Peyer's patch (tissue), 4 donors: ENCODE data around the gene VPS4B. TPM values are rescaled to one million over a fixed set of nuclear protein-coding genes. Genes with fewer than 3 reads are reported as not detected.

Experiments
- DNase-seq, 3 donors: peaks; one replicate each; pipeline ENCODE4 v3.0.0-alpha.2; 2017 to 2019
- H3K27ac ChIP-seq, 4 donors: fragments of 200-600 bp; sonication (generic); one replicate each; pipeline ENCODE4 v1.5.1; 2016 to 2019
- H3K27me3 ChIP-seq, 2 donors: fragments of 200-600 bp; sonication (generic); one replicate each; pipeline ENCODE4 v1.5.1; 2019
- H3K36me3 ChIP-seq, 3 donors: fragments of 200-600 bp; sonication (generic); one replicate each; pipeline ENCODE4 v1.5.1; 2016 to 2019
- H3K4me1 ChIP-seq, 4 donors: fragments of 200-600 bp; sonication (generic); one replicate each; pipeline ENCODE4 v1.5.1; 2016 to 2019
- H3K4me3 ChIP-seq, 4 donors: fragments of 200-600 bp; sonication (generic); 1 replicate in 3 of 4; 2 replicates in 1 of 4; pipeline ENCODE4 v1.5.1; 2016 to 2019; ENCODE audit warnings: mild to moderate bottlenecking in 1 of 4
- H3K9me3 ChIP-seq, 4 donors: fragments of 200-600 bp; sonication (generic); one replicate each; pipeline ENCODE4 v1.5.1; 2016 to 2019; ENCODE audit warnings: mild to moderate bottlenecking in 1 of 4
- CTCF ChIP-seq, 6 experiments: fragments of 450-650 bp in 4 of 6; fragments of 200-600 bp in 2 of 6; sonication (generic) in 1 of 6; IDR thresholded peaks; one replicate each; pipeline ENCODE4 v1.5.1; 2017 to 2019; ENCODE audit warnings: antibody characterized with exemption in 6 of 6, mild to moderate bottlenecking in 3 of 6, moderate library complexity in 1 of 6
- POLR2A ChIP-seq, 2 donors: fragments of 450-650 bp; IDR thresholded peaks; one replicate each; pipeline ENCODE4 v1.5.1; 2017; ENCODE audit warnings: antibody characterized with exemption in 2 of 2, mild to moderate bottlenecking in 2 of 2, moderate library complexity in 2 of 2
- total RNA-seq, 4 donors: library from RNA; depleted of rRNA; stranded (reverse); fragments of >200 nt; gene quantifications; one replicate each; pipeline ENCODE4 v1.1.0, GENCODE V29; 2016

Gene VPS4B
- total RNA-seq, 4 donors from 2014 or later = 34.7 to 68.7 (median 47.0) TPM

DNA sequence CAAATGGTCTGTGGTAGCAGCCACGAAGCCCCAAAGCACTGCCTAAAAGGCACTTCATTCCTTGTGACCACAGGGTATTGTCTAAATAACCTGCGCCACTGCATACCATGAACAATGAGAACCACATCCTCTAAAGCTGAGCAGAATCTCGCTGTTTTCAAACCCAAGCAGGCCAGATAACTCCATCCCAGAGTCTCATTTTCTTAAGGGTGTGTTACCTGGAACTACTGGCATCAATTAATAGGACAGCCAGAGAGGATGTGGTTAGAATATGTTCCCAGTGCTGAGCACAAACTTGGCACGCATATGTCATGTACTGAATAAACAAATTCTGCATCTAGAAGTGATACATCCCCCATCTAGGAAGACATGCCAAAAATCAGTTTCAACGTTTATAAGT lies 13.0 kb downstream of the VPS4B start:
- TF ChIP-seq CTCF (IDR thresholded peaks at IDR 0.05) (no peak), POLR2A (IDR thresholded peaks at IDR 0.05) (no peak)
- no peak overlapping the region for H3K4me3 ChIP-seq
- H3K27me3 ChIP-seq = no peaks in the 10 kb centered on the region
- peaks cover 0 to 44% (median 0%) of the 10 kb centered on the region in 3 donors for H3K36me3 ChIP-seq
- DNase-seq = no peak
- peaks cover 0 to 21% (median 0%) of the 10 kb centered on the region in 4 donors for H3K4me1 ChIP-seq
- peak overlapping the region in 1 of 4 donors; percentile 8 for H3K27ac ChIP-seq
- no peaks in the 10 kb centered on the region for H3K9me3 ChIP-seq

DNA sequence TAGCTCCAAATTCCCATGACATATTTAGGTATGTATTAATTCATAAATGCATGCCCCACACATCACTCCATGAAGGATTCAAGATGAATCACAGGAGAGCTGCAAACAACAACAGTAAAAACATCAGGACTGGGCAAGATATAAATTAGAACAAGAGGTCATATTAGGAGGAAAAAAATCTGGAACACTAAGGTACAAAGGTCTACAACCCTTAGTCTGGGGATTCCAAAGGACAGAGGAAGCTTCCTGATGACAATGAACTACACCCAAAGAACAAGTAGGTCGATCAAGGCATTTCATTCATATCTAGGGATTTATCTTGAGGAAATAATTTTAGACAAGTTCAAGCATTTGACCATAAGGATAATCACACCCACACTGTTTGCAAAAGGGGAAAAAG lies 14.5 kb downstream of the VPS4B start:
- Histone ChIP-seq H3K36me3 (peaks cover 0 to 58% (median 0%) of the 10 kb centered on the region in 3 donors), H3K27ac (peak overlapping the region in 1 of 4 donors; percentile 26), H3K9me3 (no peaks in the 10 kb centered on the region), H3K4me3 (no peak overlapping the region), H3K4me1 (peaks cover 0 to 21% (median 0%) of the 10 kb centered on the region in 4 donors), H3K27me3 (no peaks in the 10 kb centered on the region)
- TF ChIP-seq CTCF (IDR thresholded peaks at IDR 0.05) = no peak
- TF ChIP-seq POLR2A (IDR thresholded peaks at IDR 0.05) = no peak
- no peak for DNase-seq

DNA sequence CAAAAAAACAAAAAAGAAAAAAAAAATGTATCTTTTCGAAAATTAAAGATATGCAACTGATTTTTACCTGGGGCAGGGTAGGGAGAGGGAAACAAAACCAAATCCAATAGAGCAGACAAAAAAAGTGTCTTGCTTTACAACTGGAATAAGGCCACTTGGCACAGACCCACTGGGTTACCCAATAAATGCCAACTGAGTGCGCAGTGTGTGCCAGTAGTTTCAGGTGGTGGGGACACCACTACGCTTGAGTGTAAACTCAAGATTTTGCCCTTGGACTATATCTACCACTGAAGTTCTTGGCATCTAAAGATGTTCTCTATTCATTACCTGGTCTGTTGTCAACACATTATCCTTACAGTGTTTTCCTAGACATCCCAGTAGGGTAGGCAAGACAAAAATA lies 16.3 kb downstream of the VPS4B start:
- Histone ChIP-seq H3K27me3 (no peaks in the 10 kb centered on the region), H3K36me3 (peaks cover 0 to 71% (median 0%) of the 10 kb centered on the region in 3 donors), H3K4me1 (peaks cover 0 to 20% (median 0%) of the 10 kb centered on the region in 4 donors), H3K4me3 (no peak overlapping the region), H3K27ac (no peak overlapping the region), H3K9me3 (no peaks in the 10 kb centered on the region)
- no peak for DNase-seq
- TF ChIP-seq POLR2A (IDR thresholded peaks at IDR 0.05) (no peak), CTCF (IDR thresholded peaks at IDR 0.05) (no peak)

GRCh38 chr18:63402246-63403162 lies 19.8 kb downstream of the VPS4B start:
- Histone ChIP-seq H3K4me1 (peaks cover 0 to 1% (median 0%) of the 10 kb centered on the region in 4 donors), H3K36me3 (peaks cover 0 to 78% (median 0%) of the 10 kb centered on the region in 3 donors), H3K9me3 (no peaks in the 10 kb centered on the region), H3K4me3 (no peak overlapping the region), H3K27ac (no peak overlapping the region), H3K27me3 (no peaks in the 10 kb centered on the region)
- no peak for DNase-seq
- TF ChIP-seq POLR2A (IDR thresholded peaks at IDR 0.05) (no peak), CTCF (IDR thresholded peaks at IDR 0.05) (no peak)

- no peak for TF ChIP-seq CTCF (IDR thresholded peaks at IDR 0.05)
- TF ChIP-seq POLR2A (IDR thresholded peaks at IDR 0.05) = no peak
- Histone ChIP-seq H3K27me3 (no peaks in the 10 kb centered on the region), H3K36me3 (peaks cover 0 to 100% (median 0%) of the 10 kb centered on the region in 3 donors)
These were observed 23.0 kb downstream of the VPS4B start for GRCh38 chr18:63399300-63399699.

More at GRCh38 chr18:63399300-63399699, 23.0 kb downstream of the VPS4B start:
- H3K4me1 ChIP-seq = no peaks in the 10 kb centered on the region
- H3K9me3 ChIP-seq = no peaks in the 10 kb centered on the region
- no peak overlapping the region for H3K4me3 ChIP-seq
- no peak overlapping the region for H3K27ac ChIP-seq
- DNase-seq = no peak
